22Rv1 (cell line): ENCODE results near the gene CDX1.

Source experiments
- CTCF ChIP-seq: fragments of 450-650 bp; IDR thresholded peaks from 2 replicates; pipeline ENCODE4 v1.5.1; 2017; ENCODE audit warnings: mild to moderate bottlenecking
- ZFX ChIP-seq: fragments of 450-650 bp; IDR thresholded peaks from 2 replicates; pipeline ENCODE4 v1.6.1; 2017; ENCODE audit warnings: antibody characterized with exemption, borderline replicate concordance

DNA sequence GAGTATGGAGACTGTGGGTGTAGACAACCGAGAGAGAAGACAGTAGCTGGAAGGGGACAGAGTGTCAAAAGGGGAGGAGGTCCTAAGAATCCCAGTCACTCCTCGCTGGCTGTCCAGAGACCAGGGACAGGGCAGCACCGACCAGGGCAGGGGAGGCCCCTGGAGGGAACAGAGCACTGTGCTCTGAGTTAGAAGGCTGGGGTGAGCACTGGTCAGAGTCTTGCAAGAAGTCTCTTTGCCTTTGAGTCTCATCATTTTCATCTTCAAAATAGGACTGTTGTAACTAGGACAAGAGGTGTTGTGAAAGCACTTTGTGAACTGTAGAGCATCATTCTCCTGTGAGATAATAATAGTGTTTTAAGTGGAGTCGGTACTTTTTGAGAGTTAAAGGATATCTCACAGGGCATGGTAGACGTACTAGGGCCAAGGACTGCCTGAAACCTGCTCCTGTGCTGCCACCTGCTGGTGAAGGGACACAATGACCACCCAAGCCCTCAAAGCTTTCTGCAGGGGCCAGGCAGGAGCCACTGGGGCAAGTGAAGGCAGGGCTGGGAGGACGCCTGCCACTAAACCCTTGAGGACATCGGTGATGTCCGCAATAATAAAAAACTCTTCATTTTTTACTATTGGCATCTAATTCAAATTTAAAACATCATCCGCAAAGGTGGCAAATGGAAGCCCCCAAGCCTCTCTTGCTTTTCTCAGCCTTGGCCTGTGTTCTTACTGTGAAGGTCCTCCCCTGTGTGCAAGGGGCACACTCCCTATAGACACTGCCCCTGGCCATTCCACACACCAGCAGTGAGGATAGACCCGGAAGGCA lies 51.5 kb downstream of the CDX1 start:
- TF ChIP-seq CTCF (peak; percentile 90), ZFX (no peak)
